SIG-M5 treated with dmso at 0.1 percent for 504 hours (cell line): Measurements from ENCODE around the gene DCDC2C.
A peak's percentile ranks its signal among the peaks of the same experiment; 100 is the strongest.
"Not testable (repeated sequence)": the region's sequence is repeated elsewhere in the genome, so short reads cannot be mapped to it uniquely, and the experiment has no call there.

Experiments
- DNase-seq: peaks from one replicate; lab custom pipeline; 2025; ENCODE audit not compliant: unreplicated experiment; lab: John Stamatoyannopoulos, UW

Gene DCDC2C, protein sequence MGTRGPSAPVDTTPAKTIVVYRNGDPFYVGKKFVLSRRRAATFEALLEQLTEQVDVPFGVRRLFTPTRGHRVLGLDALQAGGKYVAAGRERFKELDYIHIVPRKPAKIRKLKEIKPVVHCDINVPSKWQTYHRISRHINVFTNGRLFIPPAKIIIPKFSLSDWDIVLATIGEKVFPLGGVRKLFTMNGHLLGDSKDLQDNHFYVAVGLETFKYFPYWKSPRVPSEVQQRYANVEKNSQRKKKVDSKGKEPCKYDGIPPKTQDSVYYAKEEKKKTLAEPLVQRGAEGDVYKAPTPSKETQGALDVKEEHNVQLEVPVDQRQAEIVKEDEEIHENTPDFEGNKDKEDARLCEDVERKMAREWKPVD

DNA sequence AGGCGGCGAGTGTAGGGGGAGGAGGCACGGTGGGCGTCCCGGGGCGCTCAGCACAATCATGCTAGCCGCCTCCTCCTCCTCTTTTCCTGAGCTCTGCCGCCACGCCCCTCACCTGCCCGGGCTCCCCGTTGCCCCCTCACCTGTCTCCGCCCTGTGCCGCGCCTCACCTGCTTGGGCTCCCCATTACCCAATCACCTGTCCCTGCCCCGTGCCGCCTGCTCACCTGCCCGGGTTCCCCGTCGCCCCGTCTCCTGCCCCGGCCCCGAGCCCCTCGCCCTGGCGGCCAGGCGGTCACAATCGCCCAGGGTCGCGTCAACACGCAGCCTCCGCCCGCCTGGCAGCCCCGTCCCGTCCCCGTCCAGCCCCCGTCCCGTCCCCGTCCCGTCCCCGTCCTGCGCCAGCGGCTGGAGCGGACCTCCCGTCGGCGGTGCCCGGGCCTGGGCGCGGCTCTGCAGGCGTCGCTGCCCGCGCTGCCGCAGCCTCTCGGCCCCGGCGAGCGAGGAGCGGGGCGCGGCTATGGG lies at the start of gene DCDC2C:
TSS of gene DCDC2C (plus strand) at position 340 of the 521 bp plus-strand sequence. CDS start at position 517, 177 bp downstream.
- DNase-seq, result no peak

- DNase-seq, result no peak
These were observed 49.4 kb upstream of the DCDC2C start for GRCh38 chr2:3654011-3654410.

DNA sequence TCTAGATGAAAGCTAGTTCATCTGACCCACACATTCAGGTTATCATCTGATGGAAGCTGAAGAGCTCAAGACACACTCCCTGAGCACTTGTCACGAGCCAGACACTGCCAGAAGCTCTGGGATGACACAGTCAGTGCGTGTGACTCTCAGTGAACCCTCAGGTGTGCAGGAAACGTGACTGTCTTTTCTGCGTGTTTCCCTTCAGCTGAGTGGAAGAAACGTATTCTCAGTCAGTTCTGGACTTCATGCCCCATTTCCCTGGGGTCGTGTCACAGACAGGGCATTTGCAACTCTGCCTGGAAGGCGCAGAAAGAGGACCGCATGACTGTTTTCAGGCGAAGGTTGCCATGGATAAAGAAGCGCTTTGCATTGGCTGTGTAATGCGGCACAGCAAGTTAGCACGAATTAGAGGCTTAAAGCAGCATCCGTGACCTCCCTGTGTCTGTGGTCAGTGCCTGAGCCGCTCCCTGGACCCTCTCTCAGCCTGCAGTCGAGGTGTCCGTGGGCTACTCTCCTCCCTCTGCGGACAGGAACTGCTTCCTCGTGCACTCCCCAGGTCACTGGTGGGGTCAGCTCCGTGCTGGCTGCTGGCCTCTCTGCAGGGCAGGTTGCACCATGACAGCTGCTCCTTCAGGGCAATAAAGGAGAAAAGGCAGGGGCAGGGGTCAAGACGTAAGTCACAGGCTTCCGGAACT lies 48.7 kb upstream of the DCDC2C start:
- DNase-seq, result no peak

GRCh38 chr2:3655871-3656761 lies 47.3 kb upstream of the DCDC2C start:
- no peak for DNase-seq

DNA sequence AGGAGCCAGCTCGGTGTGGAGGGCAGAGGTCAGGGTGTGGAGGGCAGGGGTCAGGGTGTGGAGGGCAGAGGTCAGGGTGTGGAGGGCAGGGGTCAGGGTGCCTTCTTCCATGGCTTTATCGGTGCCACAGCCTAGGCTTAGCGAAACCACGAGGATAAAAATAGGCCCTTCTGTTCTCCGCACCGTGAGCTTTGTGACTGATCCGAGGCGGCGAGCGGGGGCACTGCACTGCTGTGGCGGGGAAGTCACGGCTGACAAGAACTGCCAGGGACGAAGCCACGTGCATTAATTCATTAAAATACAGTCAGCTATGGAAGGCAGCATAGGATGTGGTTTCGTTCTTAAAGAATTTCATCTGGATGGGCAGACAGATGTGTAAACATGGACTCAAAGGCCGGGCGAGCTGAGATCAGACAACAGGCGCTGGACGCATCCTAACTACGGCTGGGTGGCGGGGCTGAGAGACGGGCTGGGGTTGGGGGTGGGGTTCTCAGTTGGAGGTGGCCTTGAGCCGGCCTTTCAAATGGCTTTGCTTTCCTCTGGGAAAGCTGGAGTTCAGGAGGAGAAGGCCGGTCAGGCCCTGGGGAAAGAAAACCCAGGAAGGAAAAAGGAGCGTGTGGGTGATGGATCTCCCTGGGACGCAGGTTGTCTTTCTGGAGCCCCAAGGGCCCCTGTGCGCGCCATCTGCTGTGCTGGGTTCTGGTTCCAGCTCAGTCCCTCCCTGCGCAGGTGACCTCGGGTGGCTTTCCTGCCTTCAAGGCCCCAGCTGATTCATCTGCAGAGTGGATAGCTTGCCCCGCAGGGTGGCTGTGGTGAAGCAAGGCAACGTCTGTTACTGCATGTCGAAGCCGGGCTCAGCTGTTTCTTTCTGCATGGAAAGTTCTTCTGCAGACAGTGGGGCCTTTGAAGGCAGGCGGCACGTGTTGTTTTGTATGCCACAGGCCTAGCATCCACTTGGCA lies 46.3 kb upstream of the DCDC2C start:
- DNase-seq, result no peak

DNA sequence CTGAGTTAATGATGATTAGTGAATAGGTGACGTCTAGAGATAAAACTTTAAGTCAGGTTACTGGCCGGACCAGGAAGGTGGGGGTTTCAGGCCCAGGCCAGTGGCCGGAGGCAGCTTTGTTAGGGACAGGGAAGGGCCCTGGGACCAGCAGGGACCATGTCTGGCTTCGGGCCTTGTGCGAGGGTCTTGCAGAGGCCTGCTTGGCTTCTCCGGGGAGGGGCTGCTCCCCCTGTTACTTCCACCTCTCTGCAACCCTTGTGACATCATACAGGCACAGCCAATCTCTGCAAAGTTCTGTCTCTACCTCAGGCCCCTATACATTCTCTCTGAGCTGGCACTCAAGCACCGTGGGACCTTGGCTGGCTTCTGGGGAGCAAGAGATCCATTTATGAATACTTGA lies 45.5 kb upstream of the DCDC2C start, which contains the start of gene ALLC:
TSS of gene ALLC (plus strand) at position 320 of the 400 bp plus-strand sequence. CDS start 12,958 bp downstream, outside the sequence.
- no peak for DNase-seq

DNA sequence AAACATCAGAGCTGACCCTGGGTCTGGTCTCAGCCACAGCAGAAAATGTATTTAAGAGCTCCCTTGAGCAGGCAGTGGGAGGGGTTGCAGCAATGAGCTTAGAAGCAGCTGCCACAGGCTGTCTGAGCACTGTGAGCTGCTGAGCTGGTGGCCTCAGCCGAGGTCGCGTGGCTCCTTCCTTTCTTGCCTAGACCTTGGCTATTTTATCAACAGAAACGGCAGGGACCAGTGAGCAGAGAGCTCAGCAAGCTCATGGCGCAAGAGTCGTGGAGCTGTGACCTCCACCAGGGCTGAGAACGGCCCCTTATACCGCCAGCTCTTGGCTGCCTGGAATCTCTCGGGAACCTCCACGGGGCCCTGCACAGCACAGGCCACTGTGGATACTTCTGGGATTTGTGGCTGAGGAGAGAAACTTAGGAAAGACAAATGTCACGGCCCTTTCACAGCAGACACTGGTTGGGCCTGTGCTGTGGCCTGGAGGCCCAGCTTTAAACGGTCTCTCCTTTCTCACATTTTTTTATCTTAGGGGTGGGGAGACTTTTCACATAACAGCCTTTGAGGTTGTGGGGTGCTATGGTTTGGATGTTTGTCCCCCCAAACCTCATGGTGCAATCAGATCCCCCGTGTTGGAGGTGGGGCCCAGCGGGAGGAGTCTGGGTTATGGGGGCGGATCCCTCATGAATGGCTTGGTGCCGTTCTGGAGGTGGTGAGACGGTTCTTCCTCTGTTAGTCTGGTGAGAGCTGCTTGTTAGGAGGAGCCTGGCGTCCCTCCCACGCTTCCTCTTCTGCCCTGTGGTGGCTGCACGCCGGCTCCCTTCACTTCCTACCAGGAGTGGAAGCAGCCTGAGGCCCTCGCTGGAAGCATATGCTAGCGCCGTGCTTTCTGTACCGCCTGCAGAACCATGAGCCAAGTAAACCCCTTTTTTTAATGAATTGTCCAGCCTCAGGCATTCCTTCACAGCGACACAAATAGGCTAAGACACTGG lies 43.6 kb upstream of the DCDC2C start:
- no peak for DNase-seq

- DNase-seq, result not testable (repeated sequence)
These were observed 42.7 kb upstream of the DCDC2C start for GRCh38 chr2:3660640-3661039.

DNA sequence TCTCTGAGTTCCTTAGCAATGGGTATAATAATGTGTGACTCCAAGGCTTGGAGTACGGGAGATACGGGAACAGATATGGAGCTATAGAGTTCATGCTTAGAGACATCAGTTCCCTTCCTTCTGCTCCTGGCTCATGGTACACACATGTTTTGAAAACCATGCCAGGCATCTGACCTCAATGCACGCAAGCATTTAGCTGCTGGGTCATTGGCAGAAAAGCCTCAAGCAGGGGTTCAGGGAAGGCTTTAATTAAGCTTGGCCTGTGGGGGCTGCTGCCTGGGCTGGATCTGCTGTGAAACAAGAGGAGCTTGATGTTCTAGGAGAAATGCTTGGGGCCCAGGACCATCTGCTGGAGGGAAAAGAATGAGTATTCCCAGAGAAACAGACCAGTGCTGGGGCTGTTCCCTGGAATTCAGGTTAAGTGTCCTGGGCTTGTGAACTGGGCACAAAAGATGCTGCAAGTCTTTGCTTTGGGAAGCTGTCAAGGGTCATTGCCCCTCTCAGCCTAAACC lies 42.2 kb upstream of the DCDC2C start:
- DNase-seq, result no peak

- no peak for DNase-seq
These were observed 41.1 kb upstream of the DCDC2C start for GRCh38 chr2:3662239-3662638.

DNA sequence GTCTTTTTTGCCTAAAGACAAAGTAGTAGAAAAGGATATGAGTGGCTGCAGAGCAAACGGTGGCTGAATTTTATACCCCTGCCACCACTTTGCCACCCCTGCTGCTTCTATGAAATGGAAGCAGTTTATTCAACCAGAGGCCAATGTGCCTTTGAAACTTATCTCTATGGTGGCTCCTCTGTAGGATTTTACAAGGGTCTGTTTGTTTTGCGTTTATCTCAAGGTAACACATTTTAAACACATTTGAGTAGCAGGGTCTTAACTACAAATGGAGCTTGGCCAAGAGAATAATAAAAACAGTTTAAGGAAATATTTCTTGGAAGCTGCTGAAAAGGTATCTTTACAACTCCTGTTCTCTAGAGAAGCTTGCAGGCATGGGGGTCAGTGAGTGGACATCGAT lies 39.3 kb upstream of the DCDC2C start:
- DNase-seq, result no peak

DNA sequence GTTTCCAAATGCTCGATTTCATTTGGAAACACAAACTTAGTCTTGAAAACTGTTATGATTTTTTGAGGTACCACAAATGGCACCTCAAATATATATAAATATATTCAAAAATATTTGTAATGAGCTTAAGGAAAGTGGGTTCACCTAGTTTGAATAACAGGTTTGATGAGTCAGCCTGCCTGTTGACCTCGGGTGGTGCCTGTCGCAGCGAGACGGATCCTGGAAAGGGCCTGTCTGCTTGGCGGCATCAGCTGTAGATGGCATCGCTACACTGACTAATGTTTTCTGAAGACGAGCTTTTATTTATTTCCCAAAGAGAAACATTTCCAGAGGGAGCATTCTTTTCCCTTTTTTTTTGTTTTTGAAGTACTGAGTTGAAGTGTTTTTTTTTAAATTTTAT lies 38.5 kb upstream of the DCDC2C start:
- peak; percentile 23 for DNase-seq

DNA sequence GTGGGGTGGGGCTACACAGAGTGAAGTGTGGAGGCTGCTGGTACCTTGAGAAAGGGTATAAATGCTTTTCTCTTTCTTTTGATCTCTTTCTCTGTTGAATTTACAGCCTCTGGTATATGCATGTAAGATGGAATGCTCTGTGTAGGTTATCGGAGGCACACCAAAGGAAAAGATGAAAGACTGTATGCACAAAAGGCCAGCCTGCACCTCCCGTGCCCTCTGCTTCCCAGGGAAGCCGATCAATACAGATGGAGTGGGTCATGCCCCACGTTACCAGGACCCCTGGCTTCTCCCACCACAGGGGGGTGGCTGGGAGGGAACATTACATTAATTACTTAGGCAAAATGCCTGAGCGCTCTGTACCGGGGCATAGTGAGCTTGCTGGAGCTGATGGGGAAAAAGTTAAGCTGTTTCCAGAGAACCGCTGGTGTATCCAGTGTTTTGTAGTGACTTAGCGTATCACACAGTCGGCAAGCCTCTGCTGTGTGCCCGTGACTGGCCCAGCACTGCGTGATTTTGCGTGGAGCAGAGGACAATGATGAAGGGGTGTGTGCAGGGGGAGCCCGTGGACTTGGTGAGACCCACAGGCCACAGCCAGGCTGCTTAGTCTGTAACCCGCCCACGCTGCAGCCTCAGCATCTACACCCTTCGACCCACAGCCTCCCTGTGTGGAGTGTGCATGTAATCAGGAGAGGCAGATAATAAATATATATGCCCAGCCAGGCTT lies 37.3 kb upstream of the DCDC2C start:
- DNase-seq, result no peak

DNA sequence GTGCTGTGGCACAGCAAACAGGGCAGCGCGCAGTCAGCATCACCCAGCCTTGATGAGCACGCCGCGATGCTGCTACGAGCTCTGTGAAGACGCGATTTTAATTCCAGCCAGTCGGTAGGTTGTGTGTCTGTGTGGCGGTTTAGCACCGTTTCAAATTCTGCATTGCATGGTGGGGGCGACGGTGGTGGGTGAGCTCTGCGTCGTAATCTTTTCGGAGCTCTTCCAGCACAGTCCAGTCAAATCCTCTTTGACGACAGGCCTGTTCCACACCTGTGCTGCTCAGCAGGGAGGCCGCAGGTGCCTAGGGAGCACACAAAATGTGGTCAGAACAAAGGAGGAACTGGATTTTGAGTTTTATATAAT lies 36.8 kb upstream of the DCDC2C start:
- DNase-seq, result no peak

GRCh38 chr2:3667151-3667631 lies 36.2 kb upstream of the DCDC2C start:
- DNase-seq, result no peak

- no peak for DNase-seq
These were observed 33.7 kb upstream of the DCDC2C start for GRCh38 chr2:3669656-3670055.

GRCh38 chr2:3670376-3670775 lies 33.0 kb upstream of the DCDC2C start:
- no peak for DNase-seq

- no peak for DNase-seq
These were observed 32.4 kb upstream of the DCDC2C start for GRCh38 chr2:3670941-3671340.
